Neural progenitor cell (in vitro differentiated cells): ENCODE data around the gene MARCHF6. TPM values are rescaled to one million over a fixed set of nuclear protein-coding genes. Genes with fewer than 3 reads are reported as not detected.

Source experiments
- DNase-seq: peaks from one replicate; pipeline ENCODE4 v3.0.0-alpha.2; 2016; ENCODE audit warnings: low spot score
- H2AFZ ChIP-seq: fragments of 200-600 bp; sonication (generic); replicated peaks from 2 replicates; pipeline ENCODE4 v1.6.1; 2016; ENCODE audit warnings: antibody characterized with exemption
- H3F3A ChIP-seq: fragments of 200-600 bp; sonication (generic); 2 replicates; pipeline ENCODE4 v1.6.1; 2016; ENCODE audit warnings: antibody characterized with exemption, low read depth
- H3K27ac ChIP-seq: fragments of 200-600 bp; sonication (generic); 2 replicates; pipeline ENCODE4 v1.5.1; 2016; ENCODE audit warnings: mild to moderate bottlenecking
- H3K27me3 ChIP-seq: fragments of 200-600 bp; sonication (generic); 2 replicates; pipeline ENCODE4 v1.6.1; 2016; ENCODE audit warnings: mild to moderate bottlenecking, moderate library complexity
- H3K36me3 ChIP-seq: fragments of 200-600 bp; sonication (generic); 2 replicates; pipeline ENCODE4 v1.5.1; 2016
- H3K4me1 ChIP-seq: fragments of 200-600 bp; sonication (generic); 2 replicates; pipeline ENCODE4 v1.6.1; 2016; ENCODE audit warnings: mixed run types
- H3K4me2 ChIP-seq: fragments of 200-600 bp; sonication (generic); 2 replicates; pipeline ENCODE4 v1.6.1; 2016
- H3K4me3 ChIP-seq: fragments of 200-600 bp; sonication (generic); 2 replicates; pipeline ENCODE4 v1.5.1; 2016
- H3K79me2 ChIP-seq: fragments of 200-600 bp; sonication (generic); 2 replicates; pipeline ENCODE4 v1.6.1; 2016; ENCODE audit warnings: low read depth
- H3K9ac ChIP-seq: fragments of 200-600 bp; sonication (generic); 2 replicates; pipeline ENCODE4 v1.6.1; 2016
- H3K9me3 ChIP-seq: fragments of 200-600 bp; sonication (generic); 2 replicates; pipeline ENCODE4 v1.5.1; 2016; ENCODE audit warnings: low read depth
- H4K20me1 ChIP-seq: fragments of 200-600 bp; sonication (generic); 2 replicates; pipeline ENCODE4 v1.6.1; 2016; ENCODE audit warnings: low read depth
- H3K27ac Mint-ChIP-seq: 3 replicates; pipeline ENCODE4 v1.8.0; 2021; ENCODE audit warnings: mixed read lengths
- H3K27me3 Mint-ChIP-seq: 2 replicates; pipeline ENCODE4 v1.8.0; 2022; ENCODE audit warnings: low read depth, mild to moderate bottlenecking, inconsistent platforms, moderate library complexity, mixed read lengths; ENCODE audit not compliant: insufficient read depth
- H3K36me3 Mint-ChIP-seq: 3 replicates; pipeline ENCODE4 v1.8.0; 2021; ENCODE audit warnings: mixed read lengths
- H3K4me1 Mint-ChIP-seq: 3 replicates; pipeline ENCODE4 v1.8.0; 2021; ENCODE audit warnings: mixed read lengths
- H3K4me3 Mint-ChIP-seq: 3 replicates; pipeline ENCODE4 v1.8.0; 2021; ENCODE audit warnings: mild to moderate bottlenecking, moderate library complexity, mixed read lengths
- H3K9me3 Mint-ChIP-seq: 3 replicates; pipeline ENCODE4 v1.8.0; 2020; ENCODE audit warnings: mixed read lengths
- CTCF ChIP-seq: fragments of 200-600 bp; sonication (generic); IDR thresholded peaks from 2 replicates; pipeline ENCODE4 v1.5.1; 2017; ENCODE audit warnings: antibody characterized with exemption, mild to moderate bottlenecking
- EZH2 ChIP-seq: fragments of 200-600 bp; sonication (generic); IDR thresholded peaks from 2 replicates; pipeline ENCODE4 v1.6.1; 2017; ENCODE audit warnings: antibody characterized with exemption, mild to moderate bottlenecking, moderate library complexity
- EZH2phosphoT487 ChIP-seq: fragments of 200-600 bp; sonication (generic); IDR thresholded peaks from 2 replicates; pipeline ENCODE4 v1.6.1; 2017; ENCODE audit warnings: antibody characterized with exemption
- total RNA-seq: library from RNA; depleted of rRNA; stranded (reverse); fragments of >200 nt; gene quantifications from 2 replicates; pipeline ENCODE4 v1.2.3, GENCODE V29; 2015; ENCODE audit warnings: low replicate concordance

Gene MARCHF6
- total RNA-seq, 1 donor from 2014 or later = 151 TPM

- Histone ChIP-seq H3K79me2 (peaks cover 15% of the 10 kb centered on the region), H2AFZ (no peak overlapping the region), H3K9me3 (no peaks in the 10 kb centered on the region), H3K4me1 (peaks cover 12% of the 10 kb centered on the region), H4K20me1 (no peaks in the 10 kb centered on the region), H3K27ac (no peak overlapping the region), H3K9ac (no peak overlapping the region), H3F3A (peaks cover 52% of the 10 kb centered on the region), H3K4me2 (no peak overlapping the region), H3K27me3 (no peaks in the 10 kb centered on the region), H3K36me3 (no peaks in the 10 kb centered on the region), H3K4me3 (no peak overlapping the region)
- Mint-ChIP-seq H3K4me1 (peaks cover 18% of the 10 kb centered on the region), H3K9me3 (no peaks in the 10 kb centered on the region), H3K4me3 (no peak overlapping the region), H3K27ac (no peak overlapping the region), H3K27me3 (no peaks in the 10 kb centered on the region), H3K36me3 (peaks cover 3% of the 10 kb centered on the region)
- DNase-seq = no peak
- TF ChIP-seq EZH2phosphoT487 = no peak
- no peak for TF ChIP-seq EZH2
- no peak for TF ChIP-seq CTCF
Measured at GRCh38 chr5:10348258-10348657, 5.2 kb upstream of the MARCHF6 start.

- Histone ChIP-seq H3K4me3 (peak overlapping the region; percentile 98), H2AFZ (no peak overlapping the region), H3K27ac (no peak overlapping the region), H3K4me1 (peaks cover 18% of the 10 kb centered on the region), H3K79me2 (peaks cover 43% of the 10 kb centered on the region), H3K27me3 (no peaks in the 10 kb centered on the region), H3K36me3 (no peaks in the 10 kb centered on the region), H3K4me2 (peak overlapping the region; percentile 88), H3K9ac (no peak overlapping the region), H4K20me1 (peaks cover 20% of the 10 kb centered on the region), H3K9me3 (no peaks in the 10 kb centered on the region), H3F3A (peaks cover 45% of the 10 kb centered on the region)
- TF ChIP-seq EZH2phosphoT487 (no peak), EZH2 (no peak), CTCF (no peak)
- peaks cover 30% of the 10 kb centered on the region for H3K4me1 Mint-ChIP-seq
- H3K36me3 Mint-ChIP-seq = peaks cover 6% of the 10 kb centered on the region
- H3K27ac Mint-ChIP-seq = peak overlapping the region; percentile 85
- H3K27me3 Mint-ChIP-seq = peaks cover 3% of the 10 kb centered on the region
- no peaks in the 10 kb centered on the region for H3K9me3 Mint-ChIP-seq
- peak overlapping the region; percentile 93 for H3K4me3 Mint-ChIP-seq
- DNase-seq = no peak
Measured at GRCh38 chr5:10351199-10351905, 2.1 kb upstream of the MARCHF6 start.

- peak overlapping the region; percentile 88 for H3K4me2 ChIP-seq
- TF ChIP-seq EZH2 (no peak), CTCF (no peak), EZH2phosphoT487 (no peak)
- H3K79me2 ChIP-seq = peaks cover 48% of the 10 kb centered on the region
- H3K27ac ChIP-seq = no peak overlapping the region
- no peaks in the 10 kb centered on the region for H3K36me3 ChIP-seq
- DNase-seq = no peak
- peaks cover 18% of the 10 kb centered on the region for H3K4me1 ChIP-seq
- Mint-ChIP-seq H3K4me1 (peaks cover 33% of the 10 kb centered on the region), H3K27me3 (peaks cover 3% of the 10 kb centered on the region), H3K36me3 (peaks cover 8% of the 10 kb centered on the region), H3K4me3 (peak overlapping the region; percentile 93), H3K27ac (peak overlapping the region; percentile 28), H3K9me3 (no peaks in the 10 kb centered on the region)
- peak overlapping the region; percentile 98 for H3K4me3 ChIP-seq
- no peaks in the 10 kb centered on the region for H3K27me3 ChIP-seq
- H3K9me3 ChIP-seq = no peaks in the 10 kb centered on the region
- no peak overlapping the region for H3K9ac ChIP-seq
- peaks cover 26% of the 10 kb centered on the region for H4K20me1 ChIP-seq
- H2AFZ ChIP-seq = no peak overlapping the region
- H3F3A ChIP-seq = peaks cover 41% of the 10 kb centered on the region
Measured at GRCh38 chr5:10351919-10352318, 1.6 kb upstream of the MARCHF6 start.
